ENCODE measurements around the gene TPD52L1. TPM values are rescaled to one million over a fixed set of nuclear protein-coding genes. Genes with fewer than 3 reads are reported as not detected.

Gene TPD52L1
- polyA plus RNA-seq, 1 donor = 92.7 TPM

- no peak for DNase-seq
Observed at GRCh38 chr6:125302840-125303511, 149.4 kb downstream of the TPD52L1 start.

- DNase-seq = no peak
Observed at GRCh38 chr6:125303512-125303854, 149.9 kb downstream of the TPD52L1 start.

GRCh38 chr6:125304970-125305660 lies 151.5 kb downstream of the TPD52L1 start:
- DNase-seq = no peak

- DNase-seq = no peak
Observed at GRCh38 chr6:125306756-125307149, 153.2 kb downstream of the TPD52L1 start.

- no peak for DNase-seq
Observed at GRCh38 chr6:125307150-125307838, 153.7 kb downstream of the TPD52L1 start.

GRCh38 chr6:125307964-125308615 lies 154.5 kb downstream of the TPD52L1 start:
- DNase-seq = no peak

GRCh38 chr6:125310994-125311649 lies 157.5 kb downstream of the TPD52L1 start:
- peak; percentile 68 for DNase-seq

- no peak for DNase-seq
Observed at GRCh38 chr6:125312478-125312877, 158.9 kb downstream of the TPD52L1 start.

GRCh38 chr6:125312950-125313349 lies 159.4 kb downstream of the TPD52L1 start:
- no peak for DNase-seq

Other genes with a start within 250 kb of the TPD52L1 start
- gene RNF217, start 191.3 kb upstream of the TPD52L1 start, polyA plus RNA-seq (ENCODE audit: insufficient read length) = 21.2 TPM
- gene HDDC2, start 148.2 kb downstream of the TPD52L1 start, polyA plus RNA-seq (ENCODE audit: insufficient read length) = 110 TPM